BJ (cell line): ENCODE data around the gene CXCL14. TPM values are rescaled to one million over a fixed set of nuclear protein-coding genes. Genes with fewer than 3 reads are reported as not detected.

Experiments used
- CTCF ChIA-PET: fragments of 350-600 bp; formaldehyde crosslinking; extraction: SDS; loops from one replicate; lab custom pipeline; 2021; ENCODE audit warnings: antibody characterized with exemption, inconsistent platforms; lab: Yijun Ruan, JAX
- POLR2A ChIA-PET: fragments of 300-600 bp; sonication (Branson Sonifier 250); formaldehyde crosslinking; extraction: SDS; loops from one replicate; lab custom pipeline; 2021; ENCODE audit warnings: antibody characterized with exemption; lab: Charles Lee
- DNase-seq: peaks from one replicate; pipeline ENCODE4 v3.0.0-alpha.2; 2011; ENCODE audit warnings: low read depth
- H3K27me3 ChIP-seq: 2 replicates; pipeline ENCODE4 v1.6.0; 2011; ENCODE audit warnings: low read length; ENCODE audit not compliant: control insufficient read depth, insufficient read depth
- H3K36me3 ChIP-seq: 2 replicates; pipeline ENCODE4 v1.5.1; 2011; ENCODE audit warnings: low read length; ENCODE audit not compliant: control insufficient read depth, insufficient read depth
- H3K4me3 ChIP-seq: 2 replicates; pipeline ENCODE4 v1.5.1; 2011; ENCODE audit warnings: low read depth, mild to moderate bottlenecking, control low read depth, low read length
- polyA plus RNA-seq: library from polyadenylated mRNA; depleted of rRNA; stranded (reverse); fragments of >200 nt; gene quantifications from 2 replicates; pipeline ENCODE4 v1.2.3, GENCODE V29; 2011
- TF ChIP-seq, protein P1 (sequence below): IDR thresholded peaks from 2 replicates; pipeline ENCODE4 v1.5.1; 2011; ENCODE audit warnings: low read depth, mild to moderate bottlenecking, control low read depth, inconsistent platforms, low read length, moderate library complexity; ENCODE audit not compliant: insufficient read depth

The CXCL14 gene
- polyA plus RNA-seq, 1 experiment = 1.6 TPM

DNA sequence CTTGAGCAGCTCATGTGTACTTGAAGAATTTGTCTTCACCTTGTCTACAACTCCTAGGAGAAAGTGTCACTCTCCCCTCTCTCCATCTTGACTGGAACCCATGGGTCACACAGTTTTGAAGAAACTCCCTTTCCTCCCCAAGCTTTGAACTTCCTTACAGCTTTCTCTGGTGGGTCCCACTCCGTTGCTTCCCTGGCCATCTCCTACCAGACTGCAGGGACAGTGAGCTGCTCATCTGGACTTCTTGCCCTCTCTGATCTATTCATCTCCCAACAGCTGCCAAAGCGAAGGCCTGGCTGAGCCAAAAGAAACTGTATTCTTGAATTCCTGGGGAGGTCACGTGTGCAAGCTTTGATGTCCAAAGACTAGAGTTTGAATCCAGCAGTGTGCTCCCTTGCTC, 22.7 kb upstream of the CXCL14 start:
- ChIA-PET CTCF (interaction anchor here (1.2 to 1.7 kb wide), 2 partner anchors 21 to 229 kb away, joined by 3 read pairs; no protein-coding TSS in a partner anchor), POLR2A (no interaction called here)
- TF ChIP-seq, protein P1, sequence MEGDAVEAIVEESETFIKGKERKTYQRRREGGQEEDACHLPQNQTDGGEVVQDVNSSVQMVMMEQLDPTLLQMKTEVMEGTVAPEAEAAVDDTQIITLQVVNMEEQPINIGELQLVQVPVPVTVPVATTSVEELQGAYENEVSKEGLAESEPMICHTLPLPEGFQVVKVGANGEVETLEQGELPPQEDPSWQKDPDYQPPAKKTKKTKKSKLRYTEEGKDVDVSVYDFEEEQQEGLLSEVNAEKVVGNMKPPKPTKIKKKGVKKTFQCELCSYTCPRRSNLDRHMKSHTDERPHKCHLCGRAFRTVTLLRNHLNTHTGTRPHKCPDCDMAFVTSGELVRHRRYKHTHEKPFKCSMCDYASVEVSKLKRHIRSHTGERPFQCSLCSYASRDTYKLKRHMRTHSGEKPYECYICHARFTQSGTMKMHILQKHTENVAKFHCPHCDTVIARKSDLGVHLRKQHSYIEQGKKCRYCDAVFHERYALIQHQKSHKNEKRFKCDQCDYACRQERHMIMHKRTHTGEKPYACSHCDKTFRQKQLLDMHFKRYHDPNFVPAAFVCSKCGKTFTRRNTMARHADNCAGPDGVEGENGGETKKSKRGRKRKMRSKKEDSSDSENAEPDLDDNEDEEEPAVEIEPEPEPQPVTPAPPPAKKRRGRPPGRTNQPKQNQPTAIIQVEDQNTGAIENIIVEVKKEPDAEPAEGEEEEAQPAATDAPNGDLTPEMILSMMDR = no peak
- Histone ChIP-seq H3K27me3 (no peaks in the 10 kb centered on the region), H3K4me3 (no peak overlapping the region), H3K36me3 (no peaks in the 10 kb centered on the region)
- no peak for DNase-seq

DNA sequence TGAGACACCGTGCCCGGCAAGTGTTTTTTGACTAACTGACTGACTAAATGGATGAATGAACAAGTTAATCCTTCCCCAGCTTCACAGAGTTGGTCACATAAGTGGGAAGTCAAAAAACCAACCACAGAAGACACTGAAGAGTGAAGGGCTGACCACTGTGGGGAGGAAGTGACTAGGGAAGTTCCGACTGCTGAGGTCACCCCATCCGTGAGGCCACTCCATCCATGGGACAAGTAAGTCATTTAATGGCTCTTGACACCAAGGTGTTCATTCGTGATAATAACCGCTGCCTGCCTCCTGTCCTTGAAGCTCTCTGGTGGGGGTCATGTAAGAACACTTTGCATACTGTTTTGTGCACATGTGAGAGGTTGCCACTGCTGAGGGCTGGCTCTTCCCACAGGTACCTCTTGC, 22.2 kb upstream of the CXCL14 start:
- ChIA-PET POLR2A (no interaction called here), CTCF (interaction anchor here (1.2 to 1.7 kb wide), 2 partner anchors 20 to 229 kb away, joined by 3 read pairs; no protein-coding TSS in a partner anchor)
- DNase-seq = no peak
- H3K36me3 ChIP-seq = no peaks in the 10 kb centered on the region
- TF ChIP-seq, protein P1 = no peak
- no peak overlapping the region for H3K4me3 ChIP-seq
- H3K27me3 ChIP-seq = no peaks in the 10 kb centered on the region

DNA sequence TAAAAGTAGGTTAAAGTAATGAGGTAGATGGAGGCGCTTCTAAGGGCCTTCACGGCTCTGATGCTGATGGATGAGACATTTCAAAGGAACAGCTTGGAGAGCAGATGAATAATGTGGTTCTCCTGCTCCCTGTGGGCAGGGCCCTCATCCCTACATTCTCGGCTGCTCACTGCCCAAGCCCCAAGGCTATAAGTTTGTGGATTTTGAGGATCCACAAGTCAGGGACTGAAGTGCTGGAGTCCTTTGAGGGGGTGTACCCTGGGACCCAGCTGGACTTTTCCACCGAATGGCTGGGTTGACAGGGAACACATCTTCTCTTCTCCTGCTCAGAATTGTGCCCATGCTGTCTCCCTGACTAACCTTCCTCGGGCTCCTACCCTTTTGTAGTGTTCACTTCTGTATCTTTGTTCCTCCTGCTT, 21.4 kb upstream of the CXCL14 start:
- POLR2A ChIA-PET = no interaction called here
- TF ChIP-seq, protein P1 = no peak
- Histone ChIP-seq H3K36me3 (no peaks in the 10 kb centered on the region), H3K4me3 (no peak overlapping the region), H3K27me3 (no peaks in the 10 kb centered on the region)
- CTCF ChIA-PET = no interaction called here
- DNase-seq = no peak

DNA sequence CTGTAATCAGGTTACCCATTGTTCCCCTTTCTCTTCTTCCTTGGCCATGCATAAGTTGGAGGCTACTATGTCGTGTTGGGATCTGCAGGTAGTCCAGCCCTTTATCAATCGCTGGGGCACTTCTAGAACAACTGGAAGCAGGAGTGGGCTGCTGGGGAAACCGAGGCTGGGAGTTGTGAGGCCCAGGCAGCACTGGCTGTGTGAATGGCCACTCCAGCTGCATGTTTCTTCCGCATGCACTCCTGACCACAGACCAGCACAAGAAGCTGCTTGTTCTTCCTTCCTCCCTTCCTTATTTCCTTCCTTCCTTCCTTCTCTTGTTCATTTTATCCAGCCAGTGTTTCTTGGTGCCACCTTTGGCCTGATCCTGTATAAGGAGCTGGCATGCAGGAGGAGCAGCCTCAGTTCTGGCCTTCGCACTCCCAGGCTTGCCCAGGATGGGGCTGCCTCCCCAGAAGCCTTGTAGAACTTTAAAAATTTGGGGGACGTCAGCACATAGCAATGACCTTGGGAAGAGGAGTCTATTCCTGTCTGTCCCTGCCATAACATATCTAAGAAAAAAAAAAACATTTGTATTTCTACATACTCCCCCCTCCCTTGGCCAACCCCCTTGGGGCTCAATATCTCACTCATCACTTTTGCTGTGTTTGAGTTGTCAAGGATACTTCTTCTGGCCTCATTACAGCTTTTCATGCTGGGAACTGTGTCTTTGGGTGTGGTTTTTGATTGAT, 20.8 kb upstream of the CXCL14 start:
- Histone ChIP-seq H3K27me3 (no peaks in the 10 kb centered on the region), H3K4me3 (no peak overlapping the region), H3K36me3 (no peaks in the 10 kb centered on the region)
- CTCF ChIA-PET = no interaction called here
- TF ChIP-seq, protein P1 = no peak
- POLR2A ChIA-PET = no interaction called here
- DNase-seq = no peak

DNA sequence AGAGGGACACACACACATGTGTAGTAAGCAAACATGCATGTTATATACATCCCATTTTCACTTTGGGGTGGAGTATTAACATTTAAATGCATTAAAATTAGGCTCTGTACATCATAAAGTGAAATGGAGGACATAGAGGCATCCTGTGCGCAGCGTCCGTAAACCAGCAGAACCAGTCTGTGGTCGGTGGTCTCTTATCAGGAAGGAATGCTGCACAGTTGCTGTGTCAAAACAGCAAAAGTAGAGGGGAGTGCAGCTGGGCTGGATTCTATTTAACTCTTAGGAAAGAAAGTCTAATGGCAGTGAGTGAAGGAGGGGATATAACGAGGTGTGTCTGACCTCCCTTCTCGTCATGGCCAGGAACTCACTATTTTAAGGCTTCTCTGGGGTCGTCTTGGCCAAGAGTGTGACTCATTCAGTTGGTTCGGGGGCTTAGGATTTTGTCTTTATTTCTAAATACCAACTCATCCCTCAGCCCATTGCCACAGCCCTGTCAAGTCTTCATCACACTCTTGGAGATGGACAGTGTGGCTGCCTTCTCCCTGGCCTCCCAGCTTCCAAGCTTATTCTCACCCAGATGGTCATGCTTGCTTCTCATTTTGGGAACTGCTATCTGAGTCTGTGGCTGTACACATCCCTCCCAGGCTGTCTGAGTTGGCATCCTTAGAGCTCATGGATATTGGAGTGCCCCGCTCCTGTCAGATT, 20.1 kb upstream of the CXCL14 start:
- Histone ChIP-seq H3K4me3 (no peak overlapping the region), H3K36me3 (no peaks in the 10 kb centered on the region), H3K27me3 (no peaks in the 10 kb centered on the region)
- TF ChIP-seq, protein P1 = no peak
- no peak for DNase-seq
- POLR2A ChIA-PET = no interaction called here
- CTCF ChIA-PET = no interaction called here
